ENCODE measurements around the gene AMBP. TPM values are rescaled to one million over a fixed set of nuclear protein-coding genes. Genes with fewer than 3 reads are reported as not detected.
"Not testable (repeated sequence)": the region's sequence is repeated elsewhere in the genome, so short reads cannot be mapped to it uniquely, and the experiment has no call there.

The AMBP gene
- total and polyA plus RNA-seq, 2 donors from 2014 or later: 5.3 to 43.5 TPM

DNA sequence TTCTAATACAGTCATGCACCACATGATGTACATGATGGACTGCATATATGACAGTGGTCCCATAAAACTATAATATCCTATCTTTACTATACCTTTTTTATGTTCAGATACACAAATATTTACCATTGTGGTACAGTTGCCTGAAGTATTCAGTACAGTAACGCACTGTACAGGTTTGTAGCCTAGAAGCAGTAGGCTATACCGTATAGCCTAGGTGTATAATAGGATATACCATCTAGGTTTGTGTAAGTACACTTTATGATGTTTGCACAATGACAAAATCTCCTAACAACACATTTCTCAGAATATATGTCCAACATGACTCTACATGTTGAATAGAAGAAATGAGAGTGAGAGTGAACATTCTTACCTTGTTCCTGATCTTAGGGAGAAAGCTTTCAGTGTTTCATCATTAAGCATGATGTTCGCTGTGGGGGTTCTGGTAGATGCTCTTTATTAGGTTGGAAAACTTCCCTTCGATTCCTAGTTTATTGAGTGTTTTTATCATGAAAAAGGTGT, 31.8 kb downstream of the AMBP start:
- no peaks in the 10 kb centered on the region for H3K9me3 ChIP-seq (ENCODE audit: control insufficient read depth in 2 of 3, insufficient read depth in 1 of 3, low read length in 3 of 3)
- H3K36me3 ChIP-seq (ENCODE audit: control insufficient read depth in 2 of 3, insufficient read depth in 3 of 3, low read length in 3 of 3): peaks cover 8 to 43% (median 30%) of the 10 kb centered on the region in 3 donors
- no peak for DNase-seq
- no peaks in the 10 kb centered on the region for H3K27me3 ChIP-seq (ENCODE audit: control insufficient read depth, insufficient read depth, low read length)
- H3K4me1 ChIP-seq (ENCODE audit: control insufficient read depth in 2 of 3, insufficient read depth in 2 of 3, low read depth in 1 of 3, low read length in 3 of 3): no peaks in the 10 kb centered on the region
- H3K9ac ChIP-seq (ENCODE audit: low read length in 3 of 3): no peak overlapping the region
- no peak overlapping the region for H3K4me3 ChIP-seq (ENCODE audit: low read length in 3 of 3)
- no peak for FAIRE-seq
- no peak overlapping the region for H3K27ac ChIP-seq (ENCODE audit: low read depth in 2 of 2, low read length in 2 of 2)
- intact Hi-C loops (cut with DNase I): no loop called here
- TF ChIP-seq, protein P1, sequence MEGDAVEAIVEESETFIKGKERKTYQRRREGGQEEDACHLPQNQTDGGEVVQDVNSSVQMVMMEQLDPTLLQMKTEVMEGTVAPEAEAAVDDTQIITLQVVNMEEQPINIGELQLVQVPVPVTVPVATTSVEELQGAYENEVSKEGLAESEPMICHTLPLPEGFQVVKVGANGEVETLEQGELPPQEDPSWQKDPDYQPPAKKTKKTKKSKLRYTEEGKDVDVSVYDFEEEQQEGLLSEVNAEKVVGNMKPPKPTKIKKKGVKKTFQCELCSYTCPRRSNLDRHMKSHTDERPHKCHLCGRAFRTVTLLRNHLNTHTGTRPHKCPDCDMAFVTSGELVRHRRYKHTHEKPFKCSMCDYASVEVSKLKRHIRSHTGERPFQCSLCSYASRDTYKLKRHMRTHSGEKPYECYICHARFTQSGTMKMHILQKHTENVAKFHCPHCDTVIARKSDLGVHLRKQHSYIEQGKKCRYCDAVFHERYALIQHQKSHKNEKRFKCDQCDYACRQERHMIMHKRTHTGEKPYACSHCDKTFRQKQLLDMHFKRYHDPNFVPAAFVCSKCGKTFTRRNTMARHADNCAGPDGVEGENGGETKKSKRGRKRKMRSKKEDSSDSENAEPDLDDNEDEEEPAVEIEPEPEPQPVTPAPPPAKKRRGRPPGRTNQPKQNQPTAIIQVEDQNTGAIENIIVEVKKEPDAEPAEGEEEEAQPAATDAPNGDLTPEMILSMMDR (IDR thresholded peaks at IDR 0.05; ENCODE audit: borderline replicate concordance, extremely low read depth, insufficient read depth): no peak

GRCh38 chr9:114043660-114044059, 34.4 kb downstream of the AMBP start:
- H3K27ac ChIP-seq (ENCODE audit: low read depth in 2 of 2, low read length in 2 of 2); H3K4me3 ChIP-seq (ENCODE audit: low read length in 3 of 3); DNase-seq; H3K4me1 ChIP-seq (ENCODE audit: control insufficient read depth in 2 of 3, insufficient read depth in 2 of 3, low read depth in 1 of 3, low read length in 3 of 3); FAIRE-seq; intact Hi-C loops (cut with DNase I); H3K9ac ChIP-seq (ENCODE audit: low read length in 3 of 3); H3K27me3 ChIP-seq (ENCODE audit: control insufficient read depth, insufficient read depth, low read length); H3K9me3 ChIP-seq (ENCODE audit: control insufficient read depth in 2 of 3, insufficient read depth in 1 of 3, low read length in 3 of 3): not testable (repeated sequence)
- peaks cover 6 to 19% (median 16%) of the 10 kb centered on the region in 3 donors for H3K36me3 ChIP-seq (ENCODE audit: control insufficient read depth in 2 of 3, insufficient read depth in 3 of 3, low read length in 3 of 3)

- no peak for FAIRE-seq
- H3K27me3 ChIP-seq (ENCODE audit: control insufficient read depth, insufficient read depth, low read length): no peaks in the 10 kb centered on the region
- TF ChIP-seq, protein P1 (IDR thresholded peaks at IDR 0.05; ENCODE audit: borderline replicate concordance, extremely low read depth, insufficient read depth): no peak
- no peak overlapping the region for H3K27ac ChIP-seq (ENCODE audit: low read depth in 2 of 2, low read length in 2 of 2)
- intact Hi-C loops (cut with DNase I): no loop called here
- H3K4me1 ChIP-seq (ENCODE audit: control insufficient read depth in 2 of 3, insufficient read depth in 2 of 3, low read depth in 1 of 3, low read length in 3 of 3): peaks cover 0 to 3% (median 0%) of the 10 kb centered on the region in 3 donors
- H3K4me3 ChIP-seq (ENCODE audit: low read length in 3 of 3): no peak overlapping the region
- H3K9me3 ChIP-seq (ENCODE audit: control insufficient read depth in 2 of 3, insufficient read depth in 1 of 3, low read length in 3 of 3): no peaks in the 10 kb centered on the region
- peaks cover 6 to 22% (median 16%) of the 10 kb centered on the region in 3 donors for H3K36me3 ChIP-seq (ENCODE audit: control insufficient read depth in 2 of 3, insufficient read depth in 3 of 3, low read length in 3 of 3)
- H3K9ac ChIP-seq (ENCODE audit: low read length in 3 of 3): no peak overlapping the region
- DNase-seq: peak in 2 of 5 donors; percentile 3 to 20
Observed at GRCh38 chr9:114039484-114039883, 38.6 kb downstream of the AMBP start.

DNA sequence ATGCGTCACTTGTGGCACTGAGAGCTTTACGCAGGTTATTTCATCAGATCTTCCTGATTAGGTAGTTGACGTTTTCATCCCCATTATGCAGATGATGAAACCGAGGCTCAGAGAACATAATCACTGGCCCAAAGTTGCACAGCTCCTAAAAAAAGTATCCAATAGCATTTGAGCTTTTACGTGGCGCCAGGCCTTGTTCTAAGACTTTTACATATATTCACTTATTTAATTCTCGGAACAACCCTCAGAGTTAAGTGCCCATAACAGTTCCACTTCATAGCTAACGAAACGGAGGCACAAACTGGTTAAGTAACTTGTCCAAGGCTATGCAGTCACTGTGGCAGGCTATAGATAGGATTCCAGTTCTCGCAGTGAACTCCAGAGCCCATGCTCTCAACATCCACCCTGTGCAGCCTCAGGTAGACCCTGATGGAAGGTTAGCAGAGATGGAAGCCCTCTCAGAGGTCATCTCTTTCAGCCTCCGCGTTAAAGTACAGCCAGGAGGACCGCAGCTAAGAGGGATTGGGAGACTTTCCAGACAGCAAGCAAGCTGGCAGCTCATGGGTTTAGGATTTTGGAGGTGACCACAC, 39.3 kb downstream of the AMBP start:
- TF ChIP-seq, protein P1 (IDR thresholded peaks at IDR 0.05; ENCODE audit: borderline replicate concordance, extremely low read depth, insufficient read depth): no peak
- no peak for FAIRE-seq
- Histone ChIP-seq H3K4me3 (ENCODE audit: low read length in 3 of 3) (no peak overlapping the region), H3K27me3 (ENCODE audit: control insufficient read depth, insufficient read depth, low read length) (no peaks in the 10 kb centered on the region), H3K9me3 (ENCODE audit: control insufficient read depth in 2 of 3, insufficient read depth in 1 of 3, low read length in 3 of 3) (no peaks in the 10 kb centered on the region), H3K9ac (ENCODE audit: low read length in 3 of 3) (no peak overlapping the region), H3K36me3 (ENCODE audit: control insufficient read depth in 2 of 3, insufficient read depth in 3 of 3, low read length in 3 of 3) (peaks cover 6 to 28% (median 16%) of the 10 kb centered on the region in 3 donors), H3K4me1 (ENCODE audit: control insufficient read depth in 2 of 3, insufficient read depth in 2 of 3, low read depth in 1 of 3, low read length in 3 of 3) (peaks cover 0 to 3% (median 0%) of the 10 kb centered on the region in 3 donors), H3K27ac (ENCODE audit: low read depth in 2 of 2, low read length in 2 of 2) (peak overlapping the region in 1 of 2 donors; percentile 5)
- peak in 2 of 5 donors; percentile 6 to 29 for DNase-seq
- intact Hi-C loops (cut with DNase I): no loop called here

Data from kidney (tissue), 14 donors.